HCT116 (cell line): ENCODE measurements around the gene RRAS2. TPM values are rescaled to one million over a fixed set of nuclear protein-coding genes. Genes with fewer than 3 reads are reported as not detected.

ENCODE experiments used
- ATAC-seq: fragments of 200-7000 bp; cut with Tn5 transposase; 2 replicates; pipeline ENCODE4 v1.9.1; 2020; ENCODE audit warnings: mild to moderate bottlenecking, moderate library complexity
- BruUV-seq: library from RNA; stranded (reverse); fragments of 400-500 nt; replicated peaks from 2 replicates; lab custom pipeline; 2021; lab: Mats Ljungman, UMichigan
- CTCF ChIA-PET: fragments of 300-600 bp; sonication (Branson Sonifier 250); formaldehyde crosslinking; loops from one replicate; lab custom pipeline; 2021; ENCODE audit warnings: antibody characterized with exemption; lab: Charles Lee
- POLR2A ChIA-PET: fragments of 300-600, 350-600 bp; sonication (Branson Sonifier 250); formaldehyde crosslinking; loops from one replicate; lab custom pipeline; 2021; ENCODE audit warnings: antibody characterized with exemption; lab: Charles Lee
- RAD21 ChIA-PET, 2 experiments: fragments of 300-600 bp; sonication (Branson Sonifier 250); formaldehyde crosslinking; loops; one replicate each; lab custom pipeline; 2023; ENCODE audit warnings: low total read pairs in 2 of 2; ENCODE audit not compliant: uncharacterized antibody in 2 of 2, unreplicated experiment in 2 of 2, low non-redundant PET in 1 of 2; lab: Charles Lee
- DNase-seq: peaks from one replicate; pipeline ENCODE4 v3.0.0-alpha.2; 2010; ENCODE audit warnings: low read depth, low spot score
- H2AFZ ChIP-seq: fragments of 200-600 bp; shearing (Covaris generic), sonication (generic); 2 replicates; pipeline ENCODE4 v1.6.1; 2017; ENCODE audit warnings: low read depth, mixed run types, mixed read lengths, antibody characterized with exemption, low read length; ENCODE audit not compliant: poor library complexity, severe bottlenecking
- H3K27ac ChIP-seq: 2 replicates; pipeline ENCODE4 v1.5.1; 2012; ENCODE audit warnings: low read depth, low read length
- H3K27me3 ChIP-seq: fragments of 200-600 bp; sonication (generic); 2 replicates; pipeline ENCODE4 v1.6.1; 2016; ENCODE audit warnings: mixed run types, low read length, mixed read lengths; ENCODE audit not compliant: insufficient read depth
- H3K36me3 ChIP-seq, 2 experiments: fragments of 200-500 bp in 1 of 2; fragments of 200-600 bp in 1 of 2; sonication (Bioruptor generic) in 1 of 2; sonication (generic) in 1 of 2; 2 replicates each; pipeline versions ENCODE4 v1.5.1 to v1.6.1; 2014 to 2016; ENCODE audit warnings: low read length in 2 of 2, inconsistent platforms in 1 of 2, mixed read lengths in 1 of 2, mixed run types in 1 of 2; ENCODE audit not compliant: insufficient read depth in 2 of 2, control insufficient read depth in 1 of 2
- H3K4me1 ChIP-seq, 2 experiments: fragments of 200-600 bp in 1 of 2; sonication (generic) in 1 of 2; 2 replicates each; pipeline versions ENCODE4 v1.5.1 to v1.6.1; 2012 to 2017; ENCODE audit warnings: low read length in 2 of 2, inconsistent platforms in 1 of 2, mild to moderate bottlenecking in 1 of 2, mixed read lengths in 1 of 2, mixed run types in 1 of 2, moderate library complexity in 1 of 2; ENCODE audit not compliant: insufficient read depth in 2 of 2, control insufficient read depth in 1 of 2
- H3K4me2 ChIP-seq: fragments of 200-600 bp; sonication (generic); 2 replicates; pipeline ENCODE4 v1.6.1; 2017; ENCODE audit warnings: mixed run types, low read length, mixed read lengths
- H3K4me3 ChIP-seq, 2 experiments: fragments of 200-600 bp in 1 of 2; sonication (generic) in 1 of 2; replicated peaks in 1 of 2; 2 replicates each; pipeline ENCODE4 v1.5.1; 2011 to 2016; ENCODE audit warnings: low read length in 2 of 2, control low read depth in 1 of 2, low read depth in 1 of 2, mild to moderate bottlenecking in 1 of 2, mixed read lengths in 1 of 2, mixed run types in 1 of 2
- H3K79me2 ChIP-seq: fragments of 200-600 bp; sonication (generic); 2 replicates; pipeline ENCODE4 v1.6.1; 2017; ENCODE audit warnings: mild to moderate bottlenecking, mixed run types, low read length, moderate library complexity, mixed read lengths; ENCODE audit not compliant: insufficient read depth
- H3K9ac ChIP-seq: fragments of 200-600 bp; sonication (generic); 2 replicates; pipeline ENCODE4 v1.6.1; 2016; ENCODE audit warnings: low read length, mixed read lengths
- H3K9me2 ChIP-seq: fragments of 200-600 bp; sonication (generic), shearing (Covaris generic); 2 replicates; pipeline ENCODE4 v1.6.1; 2017; ENCODE audit warnings: mixed run types, mild to moderate bottlenecking, moderate library complexity; ENCODE audit not compliant: insufficient read depth
- H3K9me3 ChIP-seq, 2 experiments: fragments of 200-500 bp in 1 of 2; fragments of 200-600 bp in 1 of 2; sonication (Bioruptor generic) in 1 of 2; sonication (generic) in 1 of 2; 2 replicates each; pipeline ENCODE4 v1.6.1; 2014 to 2017; ENCODE audit warnings: low read length in 2 of 2, mixed read lengths in 2 of 2, inconsistent platforms in 1 of 2, low read depth in 1 of 2, mild to moderate bottlenecking in 1 of 2, mixed run types in 1 of 2, moderate library complexity in 1 of 2; ENCODE audit not compliant: control insufficient read depth in 1 of 2, insufficient read depth in 1 of 2
- H4K20me1 ChIP-seq: fragments of 200-600 bp; sonication (generic), shearing (Covaris generic); 2 replicates; pipeline ENCODE4 v1.6.1; 2017; ENCODE audit warnings: mixed run types, mild to moderate bottlenecking, moderate library complexity; ENCODE audit not compliant: insufficient read depth
- CEBPB ChIP-seq: IDR thresholded peaks from 2 replicates; pipeline ENCODE4 v1.6.1; 2012; ENCODE audit warnings: low read depth
- CTCF ChIP-seq, 3 experiments: fragments of 200-600 bp in 1 of 3; sonication (generic) in 1 of 3; IDR thresholded peaks in 2 of 3; conservative IDR thresholded peaks in 1 of 3; 2 replicates each; pipeline ENCODE4 v1.5.1; 2012 to 2017; ENCODE audit warnings: low read depth in 2 of 3, low read length in 2 of 3, antibody characterized with exemption in 1 of 3, borderline replicate concordance in 1 of 3, control low read depth in 1 of 3, mild to moderate bottlenecking in 1 of 3, mixed read lengths in 1 of 3, mixed run types in 1 of 3, moderate library complexity in 1 of 3; ENCODE audit not compliant: insufficient read depth in 1 of 3
- EZH2phosphoT487 ChIP-seq: fragments of 200-600 bp; IDR thresholded peaks from 2 replicates; pipeline ENCODE4 v1.6.1; 2018; ENCODE audit warnings: antibody characterized with exemption, borderline replicate concordance
- FOSL1 ChIP-seq: IDR thresholded peaks from 2 replicates; pipeline ENCODE4 v1.6.1; 2012; ENCODE audit warnings: low read depth
- JUND ChIP-seq: IDR thresholded peaks from 2 replicates; pipeline ENCODE4 v1.6.1; 2012
- MAX ChIP-seq: IDR thresholded peaks from 2 replicates; pipeline ENCODE4 v1.6.1; 2012
- POLR2AphosphoS5 ChIP-seq: IDR thresholded peaks from 2 replicates; pipeline ENCODE4 v1.6.1; 2011; ENCODE audit warnings: mild to moderate bottlenecking, low read depth, low read length, moderate library complexity
- RAD21 ChIP-seq: IDR thresholded peaks from 2 replicates; pipeline ENCODE4 v1.6.1; 2012; ENCODE audit warnings: low read depth, mild to moderate bottlenecking
- SP1 ChIP-seq: IDR thresholded peaks from 2 replicates; pipeline ENCODE4 v1.6.1; 2012; ENCODE audit warnings: low read depth
- YY1 ChIP-seq: IDR thresholded peaks from 2 replicates; pipeline ENCODE4 v1.6.1; 2011; ENCODE audit warnings: low read length, low read depth, moderate library complexity, mild to moderate bottlenecking; ENCODE audit not compliant: insufficient replicate concordance; ENCODE audit errors: extremely low read depth
- ZFX ChIP-seq: fragments of 450-650 bp; IDR thresholded peaks from 2 replicates; pipeline ENCODE4 v1.6.1; 2017
- ZNF274 ChIP-seq: fragments of 200-500 bp; sonication (Bioruptor generic); IDR thresholded peaks from 2 replicates; pipeline ENCODE4 v1.6.1; 2014; ENCODE audit warnings: mild to moderate bottlenecking, low read depth, low read length, inconsistent platforms
- intact Hi-C: fragments of 100-400 bp; cut with micrococcal nuclease; formaldehyde crosslinking; loops from 2 replicates; pipeline ENCODE4 v1.10.0; 2022
- total RNA-seq: library from RNA; stranded (reverse); gene quantifications from one replicate; pipeline ENCODE4 v1.2.1, GENCODE V29; 2021; ENCODE audit not compliant: unreplicated experiment

The RRAS2 gene
- total RNA-seq, 1 experiment from 2014 or later, result 54.5 TPM

GRCh38 chr11:14366936-14367335 is 8.0 kb upstream of the RRAS2 start:
- Histone ChIP-seq H4K20me1 (no peaks in the 10 kb centered on the region), H2AFZ (no peak overlapping the region), H3K79me2 (no peaks in the 10 kb centered on the region), H3K4me3 (no peak overlapping the region), H3K9me3 (no peaks in the 10 kb centered on the region), H3K4me2 (no peak overlapping the region)
- intact Hi-C loops, result no loop called here
- POLR2A ChIA-PET, result no interaction called here
- TF ChIP-seq POLR2AphosphoS5, result no peak
- TF ChIP-seq JUND, result no peak
- no peak for TF ChIP-seq SP1
- TF ChIP-seq CTCF (IDR thresholded peaks at IDR 0.05 in 2 of 3, conservative IDR thresholded peaks at IDR 0.05 in 1 of 3; ENCODE audit: borderline replicate concordance in 1 of 3, insufficient read depth in 1 of 3, low read depth in 2 of 3, low read length in 2 of 3), result no peak
- TF ChIP-seq ZFX, result no peak
- TF ChIP-seq RAD21, result no peak
- no peak for TF ChIP-seq YY1
- TF ChIP-seq FOSL1, result no peak
- TF ChIP-seq, all 23 proteins: peak for 0
- BruUV-seq, result no TSS peak
- H3K36me3 ChIP-seq, result no peaks in the 10 kb centered on the region
- no peaks in the 10 kb centered on the region for H3K27me3 ChIP-seq
- H3K9ac ChIP-seq, result no peak overlapping the region
- no peaks in the 10 kb centered on the region for H3K9me2 ChIP-seq
- ChIA-PET CTCF (no interaction called here), RAD21 (no interaction called here)
- ATAC-seq (no peak), DNase-seq (no peak)
- H3K27ac ChIP-seq, result no peak overlapping the region
- no peaks in the 10 kb centered on the region for H3K4me1 ChIP-seq

GRCh38 chr11:14364322-14364721 is 5.3 kb upstream of the RRAS2 start:
- H3K4me2 ChIP-seq, result no peak overlapping the region
- H3K27ac ChIP-seq, result no peak overlapping the region
- BruUV-seq, result no TSS peak
- no peak for TF ChIP-seq ZNF274
- TF ChIP-seq FOSL1, result no peak
- no peak for TF ChIP-seq MAX
- no peak for TF ChIP-seq EZH2phosphoT487
- no peak for TF ChIP-seq CEBPB
- H3K9ac ChIP-seq, result no peak overlapping the region
- H3K4me3 ChIP-seq, result no peak overlapping the region
- no peak overlapping the region for H2AFZ ChIP-seq
- no peaks in the 10 kb centered on the region for H3K27me3 ChIP-seq
- H3K9me2 ChIP-seq, result no peaks in the 10 kb centered on the region
- DNase-seq, result no peak
- H4K20me1 ChIP-seq, result no peaks in the 10 kb centered on the region
- ChIA-PET RAD21 (no interaction called here), CTCF (no interaction called here), POLR2A (no interaction called here)
- ATAC-seq, result no peak
- H3K36me3 ChIP-seq, result no peaks in the 10 kb centered on the region
- intact Hi-C loops, result no loop called here
- no peaks in the 10 kb centered on the region for H3K9me3 ChIP-seq
- H3K4me1 ChIP-seq, result peaks cover 2 to 6% of the 10 kb centered on the region in 2 experiments; a peak in 3 of 4 replicates
- H3K79me2 ChIP-seq, result no peaks in the 10 kb centered on the region
